Neural progenitor cell (in vitro differentiated cells): ENCODE data around the gene DNAJC1. TPM values are rescaled to one million over a fixed set of nuclear protein-coding genes. Genes with fewer than 3 reads are reported as not detected.

Experiments
- DNase-seq: peaks from one replicate; pipeline ENCODE4 v3.0.0-alpha.2; 2016; ENCODE audit warnings: low spot score
- H2AFZ ChIP-seq: fragments of 200-600 bp; sonication (generic); replicated peaks from 2 replicates; pipeline ENCODE4 v1.6.1; 2016; ENCODE audit warnings: antibody characterized with exemption
- H3F3A ChIP-seq: fragments of 200-600 bp; sonication (generic); 2 replicates; pipeline ENCODE4 v1.6.1; 2016; ENCODE audit warnings: antibody characterized with exemption, low read depth
- H3K27ac ChIP-seq: fragments of 200-600 bp; sonication (generic); 2 replicates; pipeline ENCODE4 v1.5.1; 2016; ENCODE audit warnings: mild to moderate bottlenecking
- H3K27me3 ChIP-seq: fragments of 200-600 bp; sonication (generic); 2 replicates; pipeline ENCODE4 v1.6.1; 2016; ENCODE audit warnings: mild to moderate bottlenecking, moderate library complexity
- H3K36me3 ChIP-seq: fragments of 200-600 bp; sonication (generic); 2 replicates; pipeline ENCODE4 v1.5.1; 2016
- H3K4me1 ChIP-seq: fragments of 200-600 bp; sonication (generic); 2 replicates; pipeline ENCODE4 v1.6.1; 2016; ENCODE audit warnings: mixed run types
- H3K4me2 ChIP-seq: fragments of 200-600 bp; sonication (generic); 2 replicates; pipeline ENCODE4 v1.6.1; 2016
- H3K4me3 ChIP-seq: fragments of 200-600 bp; sonication (generic); 2 replicates; pipeline ENCODE4 v1.5.1; 2016
- H3K79me2 ChIP-seq: fragments of 200-600 bp; sonication (generic); 2 replicates; pipeline ENCODE4 v1.6.1; 2016; ENCODE audit warnings: low read depth
- H3K9ac ChIP-seq: fragments of 200-600 bp; sonication (generic); 2 replicates; pipeline ENCODE4 v1.6.1; 2016
- H3K9me3 ChIP-seq: fragments of 200-600 bp; sonication (generic); 2 replicates; pipeline ENCODE4 v1.5.1; 2016; ENCODE audit warnings: low read depth
- H4K20me1 ChIP-seq: fragments of 200-600 bp; sonication (generic); 2 replicates; pipeline ENCODE4 v1.6.1; 2016; ENCODE audit warnings: low read depth
- H3K27ac Mint-ChIP-seq: 3 replicates; pipeline ENCODE4 v1.8.0; 2021; ENCODE audit warnings: mixed read lengths
- H3K27me3 Mint-ChIP-seq: 2 replicates; pipeline ENCODE4 v1.8.0; 2022; ENCODE audit warnings: low read depth, mild to moderate bottlenecking, inconsistent platforms, moderate library complexity, mixed read lengths; ENCODE audit not compliant: insufficient read depth
- H3K36me3 Mint-ChIP-seq: 3 replicates; pipeline ENCODE4 v1.8.0; 2021; ENCODE audit warnings: mixed read lengths
- H3K4me1 Mint-ChIP-seq: 3 replicates; pipeline ENCODE4 v1.8.0; 2021; ENCODE audit warnings: mixed read lengths
- H3K4me3 Mint-ChIP-seq: 3 replicates; pipeline ENCODE4 v1.8.0; 2021; ENCODE audit warnings: mild to moderate bottlenecking, moderate library complexity, mixed read lengths
- H3K9me3 Mint-ChIP-seq: 3 replicates; pipeline ENCODE4 v1.8.0; 2020; ENCODE audit warnings: mixed read lengths
- EZH2 ChIP-seq: fragments of 200-600 bp; sonication (generic); IDR thresholded peaks from 2 replicates; pipeline ENCODE4 v1.6.1; 2017; ENCODE audit warnings: antibody characterized with exemption, mild to moderate bottlenecking, moderate library complexity
- EZH2phosphoT487 ChIP-seq: fragments of 200-600 bp; sonication (generic); IDR thresholded peaks from 2 replicates; pipeline ENCODE4 v1.6.1; 2017; ENCODE audit warnings: antibody characterized with exemption
- total RNA-seq: library from RNA; depleted of rRNA; stranded (reverse); fragments of >200 nt; gene quantifications from 2 replicates; pipeline ENCODE4 v1.2.3, GENCODE V29; 2015; ENCODE audit warnings: low replicate concordance
- TF ChIP-seq, protein P1 (sequence below): fragments of 200-600 bp; sonication (generic); IDR thresholded peaks from 2 replicates; pipeline ENCODE4 v1.5.1; 2017; ENCODE audit warnings: antibody characterized with exemption, mild to moderate bottlenecking

The DNAJC1 gene
- total RNA-seq, 1 donor from 2014 or later = 55.3 TPM

DNA sequence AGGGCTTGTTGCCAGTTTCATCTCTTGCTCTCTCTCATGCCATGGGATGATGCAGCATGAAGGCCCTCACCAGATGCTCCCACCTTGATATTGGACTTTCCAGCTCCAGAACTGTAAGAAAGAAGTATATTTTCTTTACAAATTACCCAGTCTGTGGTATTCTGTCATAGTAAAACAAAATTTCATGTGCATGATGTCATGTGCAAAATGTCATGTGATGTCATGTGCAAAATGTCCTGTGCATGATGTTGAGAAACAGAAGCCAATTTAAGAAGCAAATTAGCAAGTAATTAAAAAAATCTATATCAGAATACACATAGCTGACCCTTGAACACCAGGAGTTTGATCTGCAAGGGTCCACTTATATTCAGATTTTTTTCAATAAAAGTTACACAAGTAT lies 56.6 kb downstream of the DNAJC1 start:
- H3K27ac ChIP-seq = no peak overlapping the region
- Mint-ChIP-seq H3K36me3 (peaks cover 7% of the 10 kb centered on the region), H3K4me3 (no peak overlapping the region), H3K27ac (no peak overlapping the region), H3K27me3 (peaks cover 2% of the 10 kb centered on the region), H3K4me1 (peaks cover 22% of the 10 kb centered on the region), H3K9me3 (no peaks in the 10 kb centered on the region)
- no peak overlapping the region for H2AFZ ChIP-seq
- TF ChIP-seq EZH2phosphoT487 (no peak), EZH2 (no peak)
- TF ChIP-seq, protein P1, sequence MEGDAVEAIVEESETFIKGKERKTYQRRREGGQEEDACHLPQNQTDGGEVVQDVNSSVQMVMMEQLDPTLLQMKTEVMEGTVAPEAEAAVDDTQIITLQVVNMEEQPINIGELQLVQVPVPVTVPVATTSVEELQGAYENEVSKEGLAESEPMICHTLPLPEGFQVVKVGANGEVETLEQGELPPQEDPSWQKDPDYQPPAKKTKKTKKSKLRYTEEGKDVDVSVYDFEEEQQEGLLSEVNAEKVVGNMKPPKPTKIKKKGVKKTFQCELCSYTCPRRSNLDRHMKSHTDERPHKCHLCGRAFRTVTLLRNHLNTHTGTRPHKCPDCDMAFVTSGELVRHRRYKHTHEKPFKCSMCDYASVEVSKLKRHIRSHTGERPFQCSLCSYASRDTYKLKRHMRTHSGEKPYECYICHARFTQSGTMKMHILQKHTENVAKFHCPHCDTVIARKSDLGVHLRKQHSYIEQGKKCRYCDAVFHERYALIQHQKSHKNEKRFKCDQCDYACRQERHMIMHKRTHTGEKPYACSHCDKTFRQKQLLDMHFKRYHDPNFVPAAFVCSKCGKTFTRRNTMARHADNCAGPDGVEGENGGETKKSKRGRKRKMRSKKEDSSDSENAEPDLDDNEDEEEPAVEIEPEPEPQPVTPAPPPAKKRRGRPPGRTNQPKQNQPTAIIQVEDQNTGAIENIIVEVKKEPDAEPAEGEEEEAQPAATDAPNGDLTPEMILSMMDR = no peak
- peaks cover 10% of the 10 kb centered on the region for H3F3A ChIP-seq
- no peaks in the 10 kb centered on the region for H3K4me1 ChIP-seq
- H3K79me2 ChIP-seq = no peaks in the 10 kb centered on the region
- DNase-seq = no peak
- H4K20me1 ChIP-seq = no peaks in the 10 kb centered on the region
- no peak overlapping the region for H3K4me3 ChIP-seq
- no peaks in the 10 kb centered on the region for H3K27me3 ChIP-seq
- no peak overlapping the region for H3K9ac ChIP-seq
- no peaks in the 10 kb centered on the region for H3K36me3 ChIP-seq
- H3K4me2 ChIP-seq = no peak overlapping the region
- no peaks in the 10 kb centered on the region for H3K9me3 ChIP-seq

DNA sequence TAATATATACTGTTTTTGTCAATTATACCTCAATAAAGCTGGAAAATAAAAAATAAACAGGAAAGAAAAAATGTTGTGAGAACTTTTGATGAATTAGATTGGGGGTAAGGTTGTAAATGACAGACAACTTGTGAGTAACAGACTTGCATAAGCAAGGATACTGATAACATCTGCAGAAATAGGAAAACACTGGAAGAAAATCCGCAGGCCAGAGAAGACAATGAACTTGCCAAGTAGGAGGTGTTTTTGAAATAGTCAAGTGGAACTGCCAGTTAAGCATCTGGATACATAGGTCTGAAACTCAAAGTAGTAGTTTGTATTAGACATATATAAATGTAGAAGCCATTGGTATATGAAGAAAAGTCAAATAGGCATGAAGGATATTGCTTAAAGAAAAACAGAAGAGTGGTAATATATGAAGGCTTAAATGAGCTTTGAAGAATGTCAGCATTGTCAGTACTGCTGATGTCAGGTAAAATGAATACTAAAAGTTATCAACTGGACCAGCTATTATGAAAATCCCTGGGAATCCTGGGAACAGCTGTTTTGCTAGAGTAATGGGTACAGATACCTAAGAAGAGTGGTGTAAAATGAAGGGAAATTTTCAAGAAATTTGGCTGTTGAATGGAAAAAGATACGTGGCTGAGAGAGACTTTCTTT lies 58.7 kb downstream of the DNAJC1 start:
- H3K36me3 Mint-ChIP-seq = peaks cover 5% of the 10 kb centered on the region
- H3K9me3 ChIP-seq = no peaks in the 10 kb centered on the region
- H3K27ac Mint-ChIP-seq = no peak overlapping the region
- peaks cover 3% of the 10 kb centered on the region for H3K9me3 Mint-ChIP-seq
- H3K4me2 ChIP-seq = no peak overlapping the region
- H3K4me1 Mint-ChIP-seq = peaks cover 18% of the 10 kb centered on the region
- no peak overlapping the region for H3K4me3 ChIP-seq
- H3K27me3 ChIP-seq = no peaks in the 10 kb centered on the region
- H3K4me3 Mint-ChIP-seq = no peak overlapping the region
- no peak overlapping the region for H3K27ac ChIP-seq
- no peak for DNase-seq
- H4K20me1 ChIP-seq = no peaks in the 10 kb centered on the region
- no peaks in the 10 kb centered on the region for H3F3A ChIP-seq
- H3K4me1 ChIP-seq = no peaks in the 10 kb centered on the region
- no peak for TF ChIP-seq EZH2
- TF ChIP-seq EZH2phosphoT487 = no peak
- H3K27me3 Mint-ChIP-seq = peaks cover 2% of the 10 kb centered on the region
- no peaks in the 10 kb centered on the region for H3K36me3 ChIP-seq
- no peak overlapping the region for H3K9ac ChIP-seq
- H2AFZ ChIP-seq = no peak overlapping the region
- no peaks in the 10 kb centered on the region for H3K79me2 ChIP-seq

DNA sequence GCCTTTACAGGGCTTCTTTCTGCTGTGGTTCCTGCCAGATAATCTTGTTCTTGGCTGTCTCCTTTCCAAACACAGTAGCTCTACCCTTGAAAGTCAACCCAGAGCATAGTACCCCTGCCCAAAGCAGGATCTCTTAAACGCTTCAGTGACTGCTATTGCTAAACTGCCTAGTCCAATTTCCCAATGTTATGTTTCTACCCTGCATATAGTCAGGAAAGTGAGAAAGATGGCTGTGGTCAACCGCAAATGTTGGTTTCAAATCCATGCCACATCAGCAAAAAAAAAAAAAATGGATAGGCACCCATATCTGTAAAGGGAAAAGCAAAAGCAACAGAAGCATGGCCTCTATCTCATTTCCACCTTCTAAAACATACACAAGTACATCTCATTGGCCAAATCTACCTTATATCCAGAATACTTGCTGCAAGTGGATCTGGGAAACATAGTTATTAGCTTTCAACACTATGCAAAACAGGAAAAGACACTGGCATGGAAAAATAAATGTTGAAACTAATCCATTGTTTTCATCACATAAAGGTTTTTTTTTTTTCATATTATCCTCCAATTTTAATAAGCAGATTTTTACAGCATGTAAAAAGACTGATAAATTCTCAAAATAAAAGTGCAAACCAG lies 59.8 kb downstream of the DNAJC1 start:
- Mint-ChIP-seq H3K4me3 (no peak overlapping the region), H3K9me3 (peaks cover 3% of the 10 kb centered on the region), H3K36me3 (peaks cover 5% of the 10 kb centered on the region), H3K27ac (no peak overlapping the region), H3K4me1 (peaks cover 11% of the 10 kb centered on the region), H3K27me3 (no peaks in the 10 kb centered on the region)
- no peak for DNase-seq
- H3K4me1 ChIP-seq = no peaks in the 10 kb centered on the region
- no peak overlapping the region for H2AFZ ChIP-seq
- no peaks in the 10 kb centered on the region for H3F3A ChIP-seq
- H3K27ac ChIP-seq = no peak overlapping the region
- H4K20me1 ChIP-seq = no peaks in the 10 kb centered on the region
- H3K4me3 ChIP-seq = no peak overlapping the region
- H3K79me2 ChIP-seq = no peaks in the 10 kb centered on the region
- no peak overlapping the region for H3K9ac ChIP-seq
- H3K27me3 ChIP-seq = no peaks in the 10 kb centered on the region
- H3K4me2 ChIP-seq = no peak overlapping the region
- no peaks in the 10 kb centered on the region for H3K36me3 ChIP-seq
- TF ChIP-seq, protein P1 = no peak
- TF ChIP-seq EZH2 = no peak
- TF ChIP-seq EZH2phosphoT487 = no peak
- H3K9me3 ChIP-seq = no peaks in the 10 kb centered on the region

DNA sequence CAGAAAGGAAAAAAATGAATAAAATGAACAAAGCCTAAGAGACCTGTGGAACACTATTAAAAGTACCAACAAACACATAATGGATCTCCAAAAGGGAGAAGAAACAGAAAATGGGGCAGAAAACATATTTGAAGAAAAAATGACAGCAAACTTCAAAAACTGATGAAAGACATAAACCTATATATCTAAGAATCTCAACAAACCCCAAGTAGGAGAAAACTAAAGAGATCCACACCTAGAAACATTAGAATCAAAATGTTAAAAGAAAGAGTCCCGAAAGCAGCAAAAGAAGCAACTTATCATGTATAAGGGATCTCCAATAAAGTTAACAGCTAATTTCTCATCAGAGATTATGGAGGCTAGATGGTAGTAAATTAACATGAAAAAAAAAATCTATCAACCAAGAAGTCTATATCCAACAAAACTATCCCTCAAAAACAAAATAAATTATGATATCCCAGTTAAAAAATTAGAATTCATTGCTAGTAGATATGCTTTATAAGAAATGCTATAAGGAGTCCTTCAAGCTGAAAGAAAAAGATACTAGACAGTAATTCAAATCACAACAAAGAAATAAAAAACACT lies 68.0 kb downstream of the DNAJC1 start:
- Histone ChIP-seq H4K20me1 (no peaks in the 10 kb centered on the region), H3K4me1 (no peaks in the 10 kb centered on the region), H3F3A (no peaks in the 10 kb centered on the region), H3K27me3 (no peaks in the 10 kb centered on the region), H3K9ac (no peak overlapping the region), H3K79me2 (no peaks in the 10 kb centered on the region), H3K4me3 (no peak overlapping the region), H3K36me3 (peaks cover 13% of the 10 kb centered on the region), H3K27ac (no peak overlapping the region), H3K4me2 (no peak overlapping the region), H2AFZ (no peak overlapping the region), H3K9me3 (peaks cover 19% of the 10 kb centered on the region)
- Mint-ChIP-seq H3K27me3 (no peaks in the 10 kb centered on the region), H3K4me3 (no peak overlapping the region), H3K27ac (no peak overlapping the region), H3K4me1 (no peaks in the 10 kb centered on the region), H3K9me3 (peaks cover 27% of the 10 kb centered on the region), H3K36me3 (peaks cover 17% of the 10 kb centered on the region)
- TF ChIP-seq EZH2 (no peak), EZH2phosphoT487 (no peak)
- TF ChIP-seq, protein P1 = no peak
- no peak for DNase-seq
